NCI-H2171 (cell line): Measurements from ENCODE around the gene OPN4.
"Not testable (repeated sequence)": the region's sequence is repeated elsewhere in the genome, so short reads cannot be mapped to it uniquely, and the experiment has no call there.

ENCODE experiments used
- DNase-seq: peaks from one replicate; lab custom pipeline; 2025; lab: John Stamatoyannopoulos, UW

OPN4 gene

GRCh38 chr10:86654411-86655172 lies at the start of gene OPN4:
Gene OPN4, plus strand, starts transcription at chr10:86654547. Its CDS starts 237 bp downstream, at chr10:86654784.
- no peak for DNase-seq

DNA sequence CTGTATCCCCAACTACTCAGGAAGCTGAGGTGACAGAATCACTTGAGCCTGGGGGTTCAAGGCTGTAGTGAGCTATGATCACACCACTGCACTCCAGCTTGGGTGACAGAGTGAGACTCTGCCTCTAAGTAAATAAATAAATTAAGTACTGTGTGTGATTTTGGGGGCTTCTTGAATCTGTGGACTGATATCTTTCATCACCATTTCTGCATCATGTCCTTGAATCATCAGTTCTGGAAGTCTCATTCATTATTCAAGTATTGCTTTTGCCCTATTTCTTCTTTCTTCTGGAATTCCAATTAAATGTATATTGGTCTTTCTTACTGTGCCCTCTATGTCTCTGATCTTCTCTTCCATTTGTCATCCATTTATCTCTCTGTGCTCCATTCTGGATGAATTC lies 46.7 kb upstream of the OPN4 start:
- no peak for DNase-seq

- no peak for DNase-seq
These were observed 44.4 kb upstream of the OPN4 start for GRCh38 chr10:86609920-86610319.

DNA sequence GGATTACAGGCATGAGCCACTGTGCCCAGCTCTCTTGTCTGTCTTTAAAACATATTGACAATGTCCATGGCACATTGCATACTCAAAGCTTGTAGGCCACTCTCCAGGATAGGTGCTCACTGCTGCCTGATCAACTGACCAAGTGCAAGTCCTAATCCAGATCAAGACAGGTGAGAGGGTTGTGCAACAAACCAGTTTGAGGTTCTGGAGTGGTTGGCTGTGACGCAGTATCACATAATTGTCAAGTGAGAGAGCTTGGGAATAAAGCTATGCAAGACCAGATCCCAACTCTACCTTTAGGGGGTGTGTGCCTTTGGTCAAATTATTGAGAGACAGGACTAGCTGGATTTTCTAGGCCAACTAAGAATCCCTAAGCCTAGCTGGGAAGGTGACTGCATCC lies 43.0 kb upstream of the OPN4 start:
- DNase-seq, result no peak

- DNase-seq, result no peak
These were observed 41.3 kb upstream of the OPN4 start for GRCh38 chr10:86613096-86613495.

DNA sequence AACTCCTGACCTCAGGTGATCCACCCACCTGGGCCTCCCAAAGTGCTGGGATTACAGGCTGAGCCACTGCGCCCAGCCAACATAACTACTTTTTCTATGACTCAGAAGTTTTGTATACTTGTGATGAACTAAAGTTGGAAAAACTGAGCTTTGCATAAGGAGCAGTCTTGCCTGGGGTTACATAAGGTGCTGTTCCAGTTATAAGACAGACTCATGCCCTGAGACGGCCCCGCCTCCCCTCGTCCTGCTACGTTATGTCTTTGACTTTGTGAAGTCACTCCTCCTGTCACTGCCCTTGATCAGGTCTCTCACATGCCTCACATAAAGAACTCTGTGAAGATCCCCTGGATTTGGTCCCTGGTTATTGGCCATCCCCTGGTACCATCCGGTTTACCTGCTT lies 40.4 kb upstream of the OPN4 start:
- no peak for DNase-seq

- no peak for DNase-seq
These were observed 39.5 kb upstream of the OPN4 start for GRCh38 chr10:86614853-86615252.

DNA sequence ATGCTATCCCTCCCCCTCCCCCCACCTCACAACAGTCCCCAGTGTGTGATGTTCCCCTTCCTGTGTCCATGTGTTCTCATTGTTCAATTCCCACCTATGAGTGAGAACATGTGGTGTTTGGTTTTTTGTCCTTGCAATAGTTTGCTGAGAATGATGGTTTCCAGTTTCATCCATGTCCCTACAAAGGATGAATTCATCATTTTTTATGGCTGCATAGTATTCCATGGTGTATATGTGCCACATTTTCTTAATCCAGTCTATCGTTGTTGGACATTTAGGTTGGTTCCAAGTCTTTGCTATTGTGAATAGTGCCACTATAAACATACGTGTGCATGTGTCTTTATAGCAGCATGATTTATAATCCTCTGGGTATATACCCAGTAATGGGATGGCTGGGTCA lies 37.1 kb upstream of the OPN4 start:
- not testable (repeated sequence) for DNase-seq

GRCh38 chr10:86628311-86628710 lies 26.0 kb upstream of the OPN4 start:
- no peak for DNase-seq

DNA sequence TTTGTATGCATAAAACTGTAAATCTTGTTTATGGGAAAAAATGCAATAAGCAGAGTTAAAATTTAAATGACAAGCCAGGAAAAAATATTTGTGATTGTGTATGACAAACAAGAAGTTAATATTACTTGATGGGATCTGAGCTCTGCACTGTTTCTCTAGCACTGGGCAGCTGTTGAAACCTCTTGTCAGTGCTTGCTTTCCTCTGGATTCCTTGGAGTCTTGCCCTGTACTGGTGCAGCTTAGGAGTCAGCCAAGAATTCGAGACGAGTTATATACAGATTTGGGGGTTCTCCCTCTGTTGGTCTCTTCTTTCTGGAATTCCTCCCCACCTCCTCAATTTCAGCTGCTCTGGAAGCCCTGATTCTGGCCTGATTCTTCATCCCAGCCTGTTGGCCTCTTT lies 24.3 kb upstream of the OPN4 start:
- DNase-seq, result no peak

GRCh38 chr10:86632009-86632800 lies 22.1 kb upstream of the OPN4 start:
- DNase-seq, result peak; percentile 43

DNA sequence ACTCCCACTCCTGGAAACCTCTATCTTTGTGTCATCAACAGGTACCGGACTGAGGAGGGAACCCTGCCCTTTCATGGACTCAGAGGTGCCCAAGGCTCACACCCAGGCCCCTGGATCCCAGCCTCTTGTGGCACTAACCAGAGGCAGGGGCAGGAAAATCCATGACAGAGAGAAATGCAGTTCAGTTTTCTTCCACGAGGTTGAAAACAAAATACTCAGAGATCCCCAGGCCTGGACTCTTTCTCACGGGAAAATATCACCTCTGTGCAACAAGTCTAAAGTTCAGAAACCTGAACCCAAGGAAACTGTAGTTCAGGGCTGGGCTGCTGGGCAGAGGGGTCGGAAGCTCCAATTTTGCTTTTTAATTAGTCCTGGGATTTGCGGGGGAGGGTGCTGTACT lies 21.4 kb upstream of the OPN4 start:
- DNase-seq, result no peak

- no peak for DNase-seq
These were observed 18.9 kb upstream of the OPN4 start for GRCh38 chr10:86635402-86635801.

DNA sequence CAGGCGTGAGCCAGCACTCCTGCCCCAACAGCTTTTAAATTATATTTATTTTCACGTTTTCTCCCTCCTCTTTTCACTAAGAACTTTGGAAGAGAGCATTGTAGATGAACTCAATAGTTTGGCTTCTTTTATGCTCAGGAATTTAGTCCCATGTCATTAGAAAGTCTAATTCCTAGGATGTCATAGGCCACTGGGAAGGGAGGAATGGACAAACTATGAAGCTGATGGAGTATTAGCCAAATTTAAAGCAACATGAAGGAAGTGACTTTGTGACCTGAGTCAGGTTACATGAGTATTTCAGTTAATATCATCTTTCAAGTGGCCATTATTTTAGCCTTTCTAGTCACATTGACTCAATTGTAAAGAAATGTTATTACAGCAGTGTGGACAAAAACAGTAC lies 18.0 kb upstream of the OPN4 start:
- DNase-seq, result no peak

DNA sequence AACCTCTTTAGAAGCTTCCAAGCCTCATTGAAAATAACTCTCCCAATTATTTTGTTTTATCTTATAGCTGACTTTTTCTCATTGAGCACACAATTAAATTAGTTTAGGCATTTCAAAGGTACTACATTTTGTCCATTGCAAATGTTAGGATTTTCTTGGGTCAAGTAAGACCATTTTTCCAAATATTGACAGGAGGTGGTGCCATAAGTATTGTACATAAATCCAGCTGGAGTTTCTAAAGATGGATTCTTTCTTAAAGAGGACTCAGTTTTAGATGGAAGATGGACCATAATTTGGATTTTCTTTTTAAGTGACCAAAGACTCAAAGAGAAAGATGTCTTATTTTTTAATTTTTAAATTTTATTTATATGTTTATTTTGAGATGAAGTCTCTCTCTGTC lies 12.3 kb upstream of the OPN4 start:
- no peak for DNase-seq

GRCh38 chr10:86642499-86642898 lies 11.8 kb upstream of the OPN4 start:
- no peak for DNase-seq

DNA sequence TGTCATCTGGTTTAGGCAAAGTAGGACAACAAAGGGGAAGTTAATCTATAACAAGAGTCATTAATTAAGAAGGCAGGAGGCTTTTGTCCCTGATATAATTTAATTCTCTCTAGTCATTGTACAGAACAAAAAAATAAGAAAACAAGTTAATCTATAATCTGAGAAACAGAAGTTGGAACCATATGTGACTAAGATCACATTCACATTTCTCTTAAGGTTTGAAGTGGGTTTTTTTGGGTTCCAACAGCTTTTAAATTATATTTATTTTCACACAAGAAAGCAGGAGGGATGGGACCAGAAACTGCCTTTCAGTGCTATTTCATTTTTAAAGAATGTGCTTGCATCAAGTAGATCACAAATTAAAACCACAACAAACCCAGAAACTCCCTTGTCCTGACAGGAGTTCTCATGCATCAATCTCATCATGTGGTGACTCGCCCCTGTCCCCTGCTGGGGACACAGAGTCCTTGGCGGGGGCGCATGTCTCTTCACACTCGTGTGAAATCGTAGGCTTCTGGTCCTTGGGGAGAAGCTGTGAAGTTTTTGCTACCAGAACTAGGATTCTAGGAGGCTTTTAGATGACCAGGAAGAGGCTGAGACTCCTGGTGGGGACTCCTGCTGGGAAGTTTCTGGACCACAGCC lies 10.1 kb upstream of the OPN4 start:
- no peak for DNase-seq

GRCh38 chr10:86644794-86645445 lies 9.4 kb upstream of the OPN4 start:
- DNase-seq, result no peak

- not testable (repeated sequence) for DNase-seq
These were observed 8.7 kb upstream of the OPN4 start for GRCh38 chr10:86645621-86646165.

- DNase-seq, result no peak
These were observed 7.8 kb upstream of the OPN4 start for GRCh38 chr10:86646532-86646931.

GRCh38 chr10:86646933-86647332 lies 7.4 kb upstream of the OPN4 start:
- no peak for DNase-seq
